Ectodermal cell (in vitro differentiated cells): ENCODE measurements around the gene SLC16A4.
"Not testable (repeated sequence)": the region's sequence is repeated elsewhere in the genome, so short reads cannot be mapped to it uniquely, and the experiment has no call there.

Experiments
- H3K27ac ChIP-seq: 2 replicates; pipeline ENCODE4 v1.7.0; 2013; ENCODE audit warnings: mild to moderate bottlenecking, low read depth, low read length; ENCODE audit not compliant: insufficient read depth, poor library complexity, severe bottlenecking
- H3K27me3 ChIP-seq: 2 replicates; pipeline ENCODE4 v1.7.0; 2013; ENCODE audit warnings: mild to moderate bottlenecking, low read length; ENCODE audit not compliant: insufficient read depth, control insufficient read depth, poor library complexity, severe bottlenecking
- H3K36me3 ChIP-seq: one replicate; pipeline ENCODE4 v1.7.0; 2013; ENCODE audit warnings: low read length; ENCODE audit not compliant: control insufficient read depth, insufficient read depth
- H3K4me1 ChIP-seq: one replicate; pipeline ENCODE4 v1.7.0; 2013; ENCODE audit warnings: low read length; ENCODE audit not compliant: control insufficient read depth, insufficient read depth
- H3K4me3 ChIP-seq: 2 replicates; pipeline ENCODE4 v1.7.0; 2013; ENCODE audit warnings: low read depth, low read length, control low read depth; ENCODE audit not compliant: insufficient read depth
- H3K9me3 ChIP-seq: 2 replicates; pipeline ENCODE4 v1.7.0; 2013; ENCODE audit warnings: mild to moderate bottlenecking, low read length, moderate library complexity; ENCODE audit not compliant: control insufficient read depth
- WGBS, 2 experiments: methylation state at CpG; one replicate each; pipeline ENCODE4 v1.1.7; 2013; ENCODE audit warnings: missing lambda C conversion rate in 2 of 2; 5-methylcytosine and 5-hydroxymethylcytosine counted together

The SLC16A4 gene

GRCh38 chr1:110411173-110411735 lies 20.4 kb upstream of the SLC16A4 start:
- WGBS, 2 experiments, result 73 to 77% methylated on average over 7 of the region's 7 CpGs
- Histone ChIP-seq H3K9me3 (no peaks in the 10 kb centered on the region), H3K36me3 (no peaks in the 10 kb centered on the region), H3K27ac (no peak overlapping the region), H3K27me3 (no peaks in the 10 kb centered on the region), H3K4me3 (no peak overlapping the region), H3K4me1 (no peaks in the 10 kb centered on the region)

- Histone ChIP-seq H3K27ac (no peak overlapping the region), H3K36me3 (no peaks in the 10 kb centered on the region), H3K27me3 (no peaks in the 10 kb centered on the region), H3K9me3 (no peaks in the 10 kb centered on the region), H3K4me1 (no peaks in the 10 kb centered on the region), H3K4me3 (no peak overlapping the region)
- 94 to 96% methylated on average over 6 of the region's 6 CpGs for WGBS, 2 experiments
These were observed 18.5 kb upstream of the SLC16A4 start for GRCh38 chr1:110409316-110409715.

- no peaks in the 10 kb centered on the region for H3K27me3 ChIP-seq
- H3K9me3 ChIP-seq, result no peaks in the 10 kb centered on the region
- WGBS, 2 experiments, result 82 to 90% methylated on average over 8 of the region's 8 CpGs
- H3K4me3 ChIP-seq, result no peak overlapping the region
- peaks cover under 1% of the 10 kb centered on the region for H3K36me3 ChIP-seq
- no peaks in the 10 kb centered on the region for H3K4me1 ChIP-seq
- H3K27ac ChIP-seq, result no peak overlapping the region
These were observed 17.7 kb upstream of the SLC16A4 start for GRCh38 chr1:110408488-110408887.

DNA sequence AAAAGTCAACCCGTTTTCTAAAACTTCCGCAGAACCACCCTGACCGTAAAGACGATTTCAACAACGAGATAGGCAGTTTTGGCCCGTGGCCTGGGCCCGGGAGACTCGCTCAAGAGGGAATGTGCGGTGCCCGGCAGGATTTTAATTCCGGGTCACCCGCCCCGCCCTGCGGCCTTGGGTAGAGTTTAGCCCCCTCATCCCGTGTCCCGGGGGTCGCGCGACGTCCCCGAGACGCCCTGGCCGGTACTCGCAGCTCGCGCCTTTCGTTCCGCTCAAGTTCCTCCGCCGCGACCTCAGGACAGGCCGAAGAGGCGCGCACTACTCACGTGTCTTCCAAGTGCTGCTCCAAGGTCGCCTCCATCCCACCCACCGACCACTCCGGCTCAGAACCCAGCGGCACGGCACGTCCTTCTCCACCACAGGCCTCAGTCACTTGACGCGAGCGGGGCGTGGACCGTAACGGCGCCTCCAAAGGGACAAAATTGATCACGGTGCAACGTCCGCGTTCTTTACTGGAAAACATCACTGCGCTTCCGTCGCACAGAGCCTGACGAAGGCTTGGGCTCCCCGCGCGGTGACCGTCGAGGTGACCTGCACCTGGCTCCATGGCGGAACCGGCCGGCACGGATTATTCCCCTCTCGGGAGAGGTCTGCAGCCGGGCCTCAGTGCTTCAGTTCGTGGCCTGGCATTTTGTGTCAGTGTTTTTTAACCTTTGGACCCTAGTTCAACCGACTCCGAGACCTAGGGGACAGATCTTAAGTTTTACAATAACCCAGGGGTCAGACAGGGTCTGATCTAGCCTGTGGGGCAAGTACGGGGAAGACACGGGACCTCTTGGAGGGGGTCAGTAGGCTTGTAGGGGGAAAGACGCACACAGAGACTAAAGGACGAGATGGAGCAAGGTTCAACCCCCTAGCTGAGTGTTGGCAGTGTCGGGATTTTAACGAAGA lies 16.7 kb upstream of the SLC16A4 start, which contains the start of gene LAMTOR5:
Gene LAMTOR5 (minus strand): TSS at position 435 of the 951 bp plus-strand sequence. CDS start 74 bp downstream, at position 361.
- Histone ChIP-seq H3K27ac (no peak within 1 kb of the TSS), H3K9me3 (no peaks in the 10 kb centered on the region), H3K27me3 (no peaks in the 10 kb centered on the region), H3K4me3 (peak within 1 kb of the TSS; percentile 71), H3K36me3 (peaks cover 4% of the 10 kb centered on the region), H3K4me1 (no peaks in the 10 kb centered on the region)
- WGBS, 2 experiments, result 3% methylated on average over 76 of the region's 76 CpGs

DNA sequence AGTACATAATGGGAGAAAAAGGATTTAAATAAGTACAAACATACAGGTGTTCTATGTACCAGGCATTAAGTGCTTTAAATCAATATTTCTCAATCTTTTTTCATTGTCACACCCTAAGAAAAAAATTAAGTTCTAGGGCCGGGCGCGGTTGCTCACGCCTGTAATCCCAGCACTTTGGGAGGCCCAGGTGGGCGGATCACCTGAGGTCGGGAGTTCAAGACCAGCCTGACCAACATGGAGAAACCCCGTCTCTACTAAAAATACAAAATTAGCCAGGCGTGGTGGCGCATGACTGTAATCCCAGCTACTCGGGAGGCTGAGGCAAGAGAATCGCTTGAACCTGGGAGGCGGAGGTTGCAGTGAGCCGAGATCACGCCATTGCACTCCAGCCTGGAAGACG lies 15.6 kb upstream of the SLC16A4 start:
- 86 to 89% methylated on average over 14 of the region's 15 CpGs for WGBS, 2 experiments
- H3K27me3 ChIP-seq, H3K36me3 ChIP-seq, H3K9me3 ChIP-seq, H3K27ac ChIP-seq, H3K4me1 ChIP-seq: not testable (repeated sequence)
- peak overlapping the region; percentile 71 for H3K4me3 ChIP-seq

- H3K27ac ChIP-seq, result no peak overlapping the region
- WGBS, 2 experiments, result 98 to 100% methylated on average over 4 of the region's 4 CpGs
- H3K4me1 ChIP-seq, result no peaks in the 10 kb centered on the region
- no peaks in the 10 kb centered on the region for H3K27me3 ChIP-seq
- no peak overlapping the region for H3K4me3 ChIP-seq
- peaks cover 17% of the 10 kb centered on the region for H3K36me3 ChIP-seq
- H3K9me3 ChIP-seq, result no peaks in the 10 kb centered on the region
These were observed 13.6 kb upstream of the SLC16A4 start for GRCh38 chr1:110404401-110404800.

DNA sequence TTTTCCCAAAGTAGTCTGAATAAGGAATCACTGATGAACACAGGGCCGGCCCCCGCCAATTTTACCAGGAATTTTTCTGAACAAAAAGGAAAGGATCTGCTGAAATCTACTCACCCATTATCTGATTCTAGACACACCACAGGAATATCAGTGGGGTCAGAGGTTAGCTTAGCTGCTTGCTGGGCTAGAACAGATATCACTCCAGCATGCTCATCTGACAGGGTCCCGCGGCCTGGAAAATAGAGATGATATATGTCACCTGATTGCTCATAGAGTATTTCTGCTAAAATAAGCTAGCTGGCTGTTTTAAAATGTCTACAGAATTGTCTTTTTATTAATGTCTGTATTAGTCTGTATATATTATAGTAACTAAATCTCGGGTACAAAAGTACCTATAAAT lies 13.0 kb upstream of the SLC16A4 start:
- H3K4me1 ChIP-seq, result no peaks in the 10 kb centered on the region
- H3K27me3 ChIP-seq, result no peaks in the 10 kb centered on the region
- WGBS, 2 experiments, result 91 to 100% methylated on average over 4 of the region's 5 CpGs
- peaks cover 17% of the 10 kb centered on the region for H3K36me3 ChIP-seq
- no peak overlapping the region for H3K27ac ChIP-seq
- no peaks in the 10 kb centered on the region for H3K9me3 ChIP-seq
- no peak overlapping the region for H3K4me3 ChIP-seq

DNA sequence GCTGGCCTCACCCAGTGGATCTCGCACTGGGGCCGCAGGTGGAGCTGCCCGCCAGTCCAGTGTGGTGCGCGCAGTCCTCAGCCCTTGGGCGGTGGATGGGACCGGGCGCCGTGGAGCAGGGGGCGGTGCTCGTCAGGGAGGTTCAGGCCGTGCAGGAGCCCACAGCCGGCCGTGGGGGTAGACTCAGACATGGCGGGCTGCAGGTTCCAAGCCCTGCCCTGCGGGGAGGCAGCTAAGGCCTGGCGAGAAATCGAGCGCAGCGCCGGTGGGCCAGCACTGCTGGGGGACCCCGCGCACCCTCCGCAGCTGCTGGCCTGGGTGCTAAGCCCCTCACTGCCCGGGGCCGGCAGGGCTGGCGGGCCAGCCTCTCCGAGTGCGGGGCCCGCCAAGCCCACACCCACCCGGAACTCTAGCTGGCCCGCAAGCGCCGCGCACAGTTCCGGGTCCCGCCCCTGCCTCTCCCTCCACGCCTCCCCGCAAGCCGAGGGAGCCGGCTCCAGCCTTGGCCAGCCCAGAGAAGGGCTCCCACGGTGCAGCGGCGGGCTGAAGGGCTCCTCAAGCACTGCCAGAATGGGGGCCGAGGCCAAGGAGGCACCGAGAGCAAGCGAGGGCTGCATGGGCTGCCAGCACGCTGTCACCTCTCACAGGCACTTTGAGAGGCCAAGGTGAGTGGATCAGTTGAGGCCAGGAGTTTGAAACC lies 5.6 kb upstream of the SLC16A4 start:
- not testable (repeated sequence) for H3K27ac ChIP-seq, H3K4me3 ChIP-seq, H3K9me3 ChIP-seq, H3K27me3 ChIP-seq, H3K4me1 ChIP-seq
- H3K36me3 ChIP-seq, result peaks cover 13% of the 10 kb centered on the region
- WGBS, 2 experiments, result 94 to 95% methylated on average over 48 of the region's 48 CpGs

DNA sequence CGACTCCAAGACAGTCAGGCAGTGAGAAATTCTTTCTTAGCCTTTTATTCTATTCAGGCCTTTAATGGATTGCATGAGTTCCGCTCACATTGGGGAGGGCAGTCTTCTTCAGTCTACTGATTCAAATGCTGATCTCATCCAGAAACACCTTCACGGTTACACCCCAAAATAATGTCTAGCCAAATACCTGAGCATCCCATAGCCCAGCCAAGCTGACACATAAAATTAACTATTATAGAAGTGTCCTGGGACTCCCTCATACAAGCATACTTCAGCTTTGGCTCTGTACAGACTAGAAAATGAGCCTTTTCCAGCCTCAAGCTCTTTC lies 3.6 kb upstream of the SLC16A4 start:
- Histone ChIP-seq H3K9me3 (no peaks in the 10 kb centered on the region), H3K36me3 (no peaks in the 10 kb centered on the region), H3K27me3 (no peaks in the 10 kb centered on the region), H3K4me3 (no peak overlapping the region), H3K27ac (no peak overlapping the region), H3K4me1 (peaks cover 8% of the 10 kb centered on the region)
- 94% methylated on average over 3 of the region's 3 CpGs for WGBS, 2 experiments
